Mesenchymal stem cell (in vitro differentiated cells and primary cell): ENCODE data around the gene ANKRD12.

Source experiments
- DNase-seq: peaks from one replicate; pipeline ENCODE4 v3.0.0-alpha.2; 2013
- H2AFZ ChIP-seq: one replicate; pipeline ENCODE4 v1.6.1; 2013; ENCODE audit warnings: low read depth, mild to moderate bottlenecking, control low read depth, inconsistent platforms, low read length, moderate library complexity
- H2AK5ac ChIP-seq: 2 replicates; pipeline ENCODE4 v1.6.1; 2013; ENCODE audit warnings: low read length, moderate library complexity, mild to moderate bottlenecking, inconsistent platforms; ENCODE audit not compliant: severe bottlenecking
- H2BK120ac ChIP-seq: one replicate; pipeline ENCODE4 v1.6.1; 2013; ENCODE audit warnings: low read depth, mild to moderate bottlenecking, inconsistent platforms, low read length, moderate library complexity
- H2BK12ac ChIP-seq, 2 experiments: one replicate each; pipeline ENCODE4 v1.6.1; 2013; ENCODE audit warnings: inconsistent platforms in 2 of 2, low read length in 2 of 2, mild to moderate bottlenecking in 2 of 2, moderate library complexity in 2 of 2, control low read depth in 1 of 2
- H2BK15ac ChIP-seq: one replicate; pipeline ENCODE4 v1.6.1; 2013; ENCODE audit warnings: mild to moderate bottlenecking, low read depth, inconsistent platforms; ENCODE audit not compliant: poor library complexity, severe bottlenecking
- H2BK5ac ChIP-seq: 2 replicates; pipeline ENCODE4 v1.6.1; 2013; ENCODE audit warnings: low read depth, mild to moderate bottlenecking, low read length, control low read depth, inconsistent platforms; ENCODE audit not compliant: poor library complexity, severe bottlenecking
- H3K14ac ChIP-seq, 2 experiments: one replicate each; pipeline ENCODE4 v1.6.1; 2013; ENCODE audit warnings: inconsistent platforms in 2 of 2, low read length in 2 of 2, control low read depth in 1 of 2, mild to moderate bottlenecking in 1 of 2, moderate library complexity in 1 of 2
- H3K18ac ChIP-seq, 2 experiments: one replicate each; pipeline ENCODE4 v1.6.1; 2013; ENCODE audit warnings: inconsistent platforms in 2 of 2, low read length in 2 of 2, control low read depth in 1 of 2, low read depth in 1 of 2, mild to moderate bottlenecking in 1 of 2
- H3K23ac ChIP-seq, 2 experiments: one replicate each; pipeline ENCODE4 v1.6.1; 2013; ENCODE audit warnings: inconsistent platforms in 2 of 2, low read length in 2 of 2, mild to moderate bottlenecking in 2 of 2, moderate library complexity in 2 of 2, control low read depth in 1 of 2
- H3K27ac ChIP-seq: 2 replicates; pipeline ENCODE4 v1.5.1; 2013; ENCODE audit warnings: mild to moderate bottlenecking, moderate library complexity, low read length, control low read depth, inconsistent platforms; ENCODE audit not compliant: poor library complexity, severe bottlenecking
- H3K27me3 ChIP-seq, 2 experiments: 2 replicates each; pipeline versions ENCODE4 v1.6.1 to v1.7.0; 2013; ENCODE audit warnings: low read length in 2 of 2, mild to moderate bottlenecking in 2 of 2, moderate library complexity in 2 of 2, control low read depth in 1 of 2, inconsistent platforms in 1 of 2; ENCODE audit not compliant: control insufficient read depth in 1 of 2, insufficient read depth in 1 of 2
- H3K36me3 ChIP-seq, 2 experiments: 2 replicates each; pipeline versions ENCODE4 v1.6.1 to v1.7.0; 2013; ENCODE audit warnings: low read length in 2 of 2, control low read depth in 1 of 2, inconsistent platforms in 1 of 2, low read depth in 1 of 2, mild to moderate bottlenecking in 1 of 2; ENCODE audit not compliant: insufficient read depth in 2 of 2, control insufficient read depth in 1 of 2
- H3K4ac ChIP-seq, 2 experiments: one replicate each; pipeline ENCODE4 v1.6.1; 2013; ENCODE audit warnings: inconsistent platforms in 2 of 2, low read length in 2 of 2, mild to moderate bottlenecking in 2 of 2, moderate library complexity in 2 of 2, control low read depth in 1 of 2, low read depth in 1 of 2
- H3K4me1 ChIP-seq: 2 replicates; pipeline ENCODE4 v1.6.1; 2013; ENCODE audit warnings: low read depth, low read length, control low read depth; ENCODE audit not compliant: control insufficient read depth, insufficient read depth
- H3K4me2 ChIP-seq: 2 replicates; pipeline ENCODE4 v1.6.1; 2013; ENCODE audit warnings: low read length, mild to moderate bottlenecking, inconsistent platforms; ENCODE audit not compliant: poor library complexity, severe bottlenecking
- H3K4me3 ChIP-seq, 2 experiments: 2 replicates each; pipeline versions ENCODE4 v1.5.1 to v1.7.0; 2013; ENCODE audit warnings: low read length in 2 of 2, mild to moderate bottlenecking in 2 of 2, control low read depth in 1 of 2, low read depth in 1 of 2; ENCODE audit not compliant: insufficient read depth in 1 of 2
- H3K79me1 ChIP-seq: replicated peaks from 2 replicates; pipeline ENCODE4 v1.6.1; 2013; ENCODE audit warnings: mild to moderate bottlenecking, control low read depth, low read length, inconsistent platforms; ENCODE audit not compliant: poor library complexity, severe bottlenecking
- H3K9ac ChIP-seq: 2 replicates; pipeline ENCODE4 v1.7.0; 2013; ENCODE audit warnings: mild to moderate bottlenecking, low read length, moderate library complexity
- H3K9me3 ChIP-seq: 2 replicates; pipeline ENCODE4 v1.7.0; 2013; ENCODE audit warnings: mild to moderate bottlenecking, low read length; ENCODE audit not compliant: control insufficient read depth
- H4K8ac ChIP-seq: one replicate; pipeline ENCODE4 v1.6.1; 2013; ENCODE audit warnings: inconsistent platforms, mild to moderate bottlenecking, low read length, moderate library complexity
- H4K91ac ChIP-seq: one replicate; pipeline ENCODE4 v1.6.1; 2013; ENCODE audit warnings: mild to moderate bottlenecking, low read length, inconsistent platforms
- WGBS: methylation state at CpG from one replicate; pipeline ENCODE4 v1.1.7; 2013; ENCODE audit warnings: mixed read lengths; 5-methylcytosine and 5-hydroxymethylcytosine counted together

ANKRD12 gene

DNA sequence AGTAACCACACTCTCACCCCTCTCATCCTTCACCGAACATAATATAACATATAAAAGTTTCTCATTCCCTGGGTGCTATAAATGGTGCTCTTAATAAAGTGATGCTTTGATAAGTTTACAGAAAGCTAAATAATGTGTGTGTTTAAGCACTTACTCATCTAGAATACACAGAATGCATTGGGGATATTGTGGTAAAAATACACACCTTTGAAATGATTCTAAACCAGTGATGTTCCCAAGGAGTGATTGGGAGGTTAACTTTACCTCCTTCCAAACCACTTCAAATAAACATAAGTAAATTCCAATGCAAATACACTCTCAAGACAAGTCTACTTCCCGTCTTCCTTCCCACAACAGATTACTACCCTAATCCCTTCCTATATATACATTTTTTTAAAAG, 112.7 kb downstream of the ANKRD12 start:
- DNase-seq = peak; percentile 11
- H4K91ac ChIP-seq = no peak overlapping the region
- H4K8ac ChIP-seq = no peak overlapping the region
- H3K27ac ChIP-seq = no peak overlapping the region
- no peak overlapping the region for H3K23ac ChIP-seq
- no peak overlapping the region for H3K4me3 ChIP-seq
- H3K9ac ChIP-seq = no peak overlapping the region
- no peak overlapping the region for H2AFZ ChIP-seq
- H3K14ac ChIP-seq = no peak overlapping the region
- no CpG with 5 or more reads among the region's 2 CpGs for WGBS
- peaks cover 1% of the 10 kb centered on the region for H3K4me1 ChIP-seq
- H3K36me3 ChIP-seq = peaks cover 0 to 78% of the 10 kb centered on the region in 2 experiments
- H3K27me3 ChIP-seq = no peaks in the 10 kb centered on the region
- no peak overlapping the region for H2BK120ac ChIP-seq
- H2BK15ac ChIP-seq = no peak overlapping the region
- peaks cover 6% of the 10 kb centered on the region for H3K79me1 ChIP-seq
- H2BK12ac ChIP-seq = no peak overlapping the region
- no peak overlapping the region for H3K18ac ChIP-seq
- no peaks in the 10 kb centered on the region for H3K9me3 ChIP-seq
- H2BK5ac ChIP-seq = no peak overlapping the region
- H2AK5ac ChIP-seq = no peak overlapping the region
- no peak overlapping the region for H3K4me2 ChIP-seq
- no peak overlapping the region for H3K4ac ChIP-seq

DNA sequence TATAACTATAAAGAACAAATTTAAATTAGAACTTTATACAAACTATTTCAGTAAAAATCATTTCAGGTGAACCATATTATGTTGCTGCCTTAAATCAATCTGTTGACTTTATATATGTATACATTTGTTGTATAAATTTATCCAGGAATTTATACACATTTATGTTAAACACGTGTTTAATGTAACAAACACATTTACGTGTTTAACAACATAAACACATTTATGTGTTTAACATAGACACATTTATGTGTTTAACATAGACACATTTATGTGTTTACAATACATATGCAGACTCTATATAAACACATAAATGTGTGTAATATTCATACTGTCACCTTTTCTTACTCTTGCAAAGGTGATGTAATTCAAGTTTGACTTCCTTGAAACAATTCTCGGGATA, 122.6 kb downstream of the ANKRD12 start:
- Histone ChIP-seq H4K8ac (no peak overlapping the region), H2BK5ac (no peak overlapping the region), H3K9me3 (no peaks in the 10 kb centered on the region), H3K9ac (no peak overlapping the region), H3K4me2 (no peak overlapping the region), H2BK15ac (no peak overlapping the region), H3K18ac (no peak overlapping the region), H3K79me1 (peaks cover 1% of the 10 kb centered on the region), H3K36me3 (peaks cover 0 to 91% of the 10 kb centered on the region in 2 experiments), H3K27ac (no peak overlapping the region), H3K4me1 (no peaks in the 10 kb centered on the region), H3K14ac (no peak overlapping the region), H3K23ac (no peak overlapping the region), H2BK120ac (no peak overlapping the region), H3K27me3 (no peaks in the 10 kb centered on the region), H2BK12ac (no peak overlapping the region), H2AFZ (no peak overlapping the region), H3K4me3 (no peak overlapping the region), H2AK5ac (no peak overlapping the region), H4K91ac (no peak overlapping the region), H3K4ac (no peak overlapping the region)
- DNase-seq = no peak
- 100% methylated on average over 1 of the region's 3 CpGs for WGBS

DNA sequence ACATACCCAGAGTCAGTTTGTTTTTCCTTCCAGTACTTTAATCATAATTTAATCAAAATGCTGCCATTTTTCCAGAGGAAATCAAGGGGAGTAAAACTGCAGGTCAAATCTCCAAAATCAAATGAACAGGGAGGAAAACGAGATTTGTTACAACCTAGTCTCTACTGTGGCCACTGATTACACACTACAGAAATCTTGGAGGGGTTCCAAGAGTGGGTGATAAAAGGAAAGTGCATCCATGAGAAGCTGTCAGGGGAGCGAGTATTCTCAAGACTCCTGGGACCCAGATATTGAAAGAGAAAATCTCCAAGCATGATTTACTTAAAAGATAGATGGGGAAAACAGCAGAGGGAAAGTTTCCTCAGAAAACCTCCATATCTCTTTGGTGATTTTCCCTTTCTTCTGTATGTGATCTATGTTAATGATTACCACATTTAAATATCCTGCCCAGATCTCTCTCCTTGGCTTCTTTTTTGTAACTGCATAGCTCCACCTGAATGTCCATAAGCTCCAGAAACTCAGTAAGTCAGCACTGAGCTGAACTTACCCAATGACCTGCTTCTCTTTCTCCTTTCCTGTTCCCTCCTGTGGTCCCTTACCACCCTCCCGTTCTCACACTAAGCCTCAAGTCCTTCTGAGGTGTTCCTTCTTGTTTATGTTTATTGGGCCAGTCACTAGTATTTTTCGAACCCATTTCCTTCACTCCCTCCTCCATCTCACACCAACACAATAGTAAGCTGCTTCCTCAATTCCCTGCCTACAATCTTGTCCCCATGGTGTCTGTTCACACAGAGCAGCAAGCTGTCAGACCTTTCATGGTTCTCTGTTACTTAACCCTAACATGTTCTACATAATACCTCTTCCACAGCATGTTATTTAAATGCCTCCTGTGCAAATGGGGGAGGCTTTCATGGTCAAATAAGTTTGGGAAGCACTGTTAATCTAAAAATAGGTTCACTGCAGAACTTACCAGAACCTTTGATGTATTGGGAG, 124.1 kb downstream of the ANKRD12 start:
- Histone ChIP-seq H3K9me3 (no peaks in the 10 kb centered on the region), H3K4ac (no peak overlapping the region), H2AK5ac (no peak overlapping the region), H3K27ac (no peak overlapping the region), H4K8ac (no peak overlapping the region), H3K18ac (no peak overlapping the region), H3K36me3 (peaks cover 9 to 91% of the 10 kb centered on the region in 2 experiments), H3K4me3 (no peak overlapping the region), H3K23ac (no peak overlapping the region), H3K14ac (no peak overlapping the region), H2AFZ (no peak overlapping the region), H3K9ac (no peak overlapping the region), H2BK15ac (no peak overlapping the region), H2BK120ac (no peak overlapping the region), H3K4me1 (no peaks in the 10 kb centered on the region), H2BK12ac (no peak overlapping the region), H4K91ac (no peak overlapping the region), H3K27me3 (no peaks in the 10 kb centered on the region), H2BK5ac (no peak overlapping the region), H3K4me2 (no peak overlapping the region), H3K79me1 (peaks cover 2% of the 10 kb centered on the region)
- no peak for DNase-seq
- WGBS = 63% methylated on average over 2 of the region's 4 CpGs

DNA sequence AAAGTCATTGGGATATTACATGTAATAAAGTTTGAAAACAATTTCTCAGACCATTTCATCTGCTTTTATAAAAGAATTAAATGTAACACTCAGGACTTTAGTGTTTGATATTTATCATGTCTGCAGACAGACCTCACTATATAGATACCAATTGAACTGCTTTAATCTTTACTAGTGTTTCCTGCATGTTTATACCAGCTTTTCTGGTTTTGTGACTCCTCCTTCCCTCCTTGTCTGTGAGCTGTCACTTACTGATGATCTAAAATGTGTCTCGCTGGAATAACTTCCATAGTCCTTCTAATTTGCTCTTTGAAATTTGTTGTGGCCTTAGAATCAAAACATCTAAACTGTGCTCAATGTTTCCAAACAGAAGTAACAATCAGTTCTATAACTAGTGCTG, 126.7 kb downstream of the ANKRD12 start:
- 100% methylated on average over 1 of the region's 1 CpG for WGBS
- Histone ChIP-seq H2BK5ac (no peak overlapping the region), H3K4me3 (no peak overlapping the region), H3K79me1 (peaks cover 2% of the 10 kb centered on the region), H3K18ac (no peak overlapping the region), H3K4ac (no peak overlapping the region), H4K8ac (no peak overlapping the region), H3K23ac (no peak overlapping the region), H3K4me2 (no peak overlapping the region), H3K36me3 (peaks cover 9 to 68% of the 10 kb centered on the region in 2 experiments), H3K9me3 (no peaks in the 10 kb centered on the region), H4K91ac (no peak overlapping the region), H2BK15ac (no peak overlapping the region), H3K9ac (no peak overlapping the region), H3K27me3 (no peaks in the 10 kb centered on the region), H2BK12ac (no peak overlapping the region), H3K4me1 (no peaks in the 10 kb centered on the region), H2AK5ac (no peak overlapping the region), H3K27ac (no peak overlapping the region), H2BK120ac (no peak overlapping the region), H3K14ac (no peak overlapping the region), H2AFZ (no peak overlapping the region)
- DNase-seq = no peak
